Stomach (tissue), 19 donors: Measurements from ENCODE around the gene HMGA1. TPM values are rescaled to one million over a fixed set of nuclear protein-coding genes. Genes with fewer than 3 reads are reported as not detected.
A peak's percentile ranks its signal among the peaks of the same experiment; 100 is the strongest.

Experiments used
- DNase-seq, 2 donors: peaks; one replicate each; pipeline versions ENCODE4 v3.0.0 to v3.0.0-alpha.2; 2013 to 2019
- H3K27ac ChIP-seq, 5 donors: fragments of 200-600 bp in 4 of 5; sonication (generic) in 4 of 5; one replicate each; pipeline ENCODE4 v1.5.1; 2013 to 2019; ENCODE audit warnings: mild to moderate bottlenecking in 1 of 5, moderate library complexity in 1 of 5
- H3K27me3 ChIP-seq, 3 donors: fragments of 200-600 bp; sonication (generic); one replicate each; pipeline ENCODE4 v1.5.1; 2017 to 2019; ENCODE audit warnings: mixed run types in 1 of 3
- H3K36me3 ChIP-seq, 4 donors: fragments of 200-600 bp; sonication (generic); 1 replicate in 3 of 4; 2 replicates in 1 of 4; pipeline ENCODE4 v1.5.1; 2016 to 2019
- H3K4me1 ChIP-seq, 4 donors: fragments of 200-600 bp; sonication (generic); one replicate each; pipeline ENCODE4 v1.5.1; 2016 to 2019
- H3K4me3 ChIP-seq, 4 donors: fragments of 200-600 bp; sonication (generic) in 3 of 4; one replicate each; pipeline ENCODE4 v1.5.1; 2016 to 2019; ENCODE audit warnings: mild to moderate bottlenecking in 1 of 4
- H3K9me3 ChIP-seq, 4 donors: fragments of 200-600 bp; sonication (generic); one replicate each; pipeline ENCODE4 v1.5.1; 2016 to 2019
- EP300 ChIP-seq: sonication (generic); formaldehyde crosslinking; IDR thresholded peaks from one replicate; pipeline ENCODE4 v1.6.1; 2017; ENCODE audit warnings: antibody characterized with exemption
- POLR2A ChIP-seq, 4 donors: fragments of 450-650 bp; IDR thresholded peaks; one replicate each; pipeline ENCODE4 v1.6.1; 2016; ENCODE audit warnings: antibody characterized with exemption in 4 of 4, control low read depth in 2 of 4, mild to moderate bottlenecking in 1 of 4, moderate library complexity in 1 of 4
- POLR2AphosphoS5 ChIP-seq, 3 donors: sonication (generic); formaldehyde crosslinking; IDR thresholded peaks; one replicate each; pipeline ENCODE4 v1.6.1; 2016; ENCODE audit warnings: antibody characterized with exemption in 3 of 3
- WGBS, 5 donors: extraction: QIAGEN DNeasy Blood & Tissue Kit in 3 of 5; methylation state at CpG; one replicate each; pipeline versions ENCODE4 v1.1.5 to v1.1.7; 2013 to 2018; 5-methylcytosine and 5-hydroxymethylcytosine counted together
- intact Hi-C: fragments of 100-400 bp; cut with DNase I; formaldehyde crosslinking; loops from one replicate; pipeline ENCODE4 v1.15.1; 2023; ENCODE audit warnings: low total_unique reads
- long read RNA-seq, 10 donors: transcript quantifications; one replicate each; lab custom pipeline, GENCODE V29; 2026
- polyA plus RNA-seq, 3 donors: library from polyadenylated mRNA; stranded (reverse); fragments of 200-250 nt; gene quantifications; one replicate each; pipeline ENCODE4 v1.2.3, GENCODE V29; 2013
- total RNA-seq, 5 donors: library from RNA; depleted of rRNA; stranded (reverse); fragments of >200 nt; gene quantifications; one replicate each; pipeline versions ENCODE4 v1.1.0 to v1.2.3, GENCODE V29; 2014 to 2016
- TF ChIP-seq, protein P1 (sequence below), 7 experiments: fragments of 450-650 bp in 4 of 7; fragments of 200-600 bp in 3 of 7; sonication (generic) in 3 of 7; IDR thresholded peaks; one replicate each; pipeline ENCODE4 v1.5.1; 2016 to 2019; ENCODE audit warnings: antibody characterized with exemption in 7 of 7, control low read depth in 2 of 7, mild to moderate bottlenecking in 1 of 7
- donor health status: healthy with polysubstance abuse.
- donor health status: Bipolar disorder and iron deficiency.
- donor health status: healthy.

HMGA1 gene, protein sequence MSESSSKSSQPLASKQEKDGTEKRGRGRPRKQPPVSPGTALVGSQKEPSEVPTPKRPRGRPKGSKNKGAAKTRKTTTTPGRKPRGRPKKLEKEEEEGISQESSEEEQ
- total RNA-seq = 100 to 1,000 TPM in 1 of 5 donors, 10 to 100 TPM in 3, 1 to 10 TPM in 1; 9.3 to 106 (median 33.6) TPM
- polyA plus RNA-seq = 100 to 1,000 TPM in 1 of 3 donors, 10 to 100 TPM in 2; 91.4 to 114 (median 92.6) TPM
- long read RNA-seq, donor 1, transcript HMGA1-201 (6 exons, 1,920 nt) = major isoform, 18 of 82 reads
- long read RNA-seq, donor 1, transcript HMGA1-204 (6 exons, 1,887 nt) = minor isoform, 5 of 82 reads
- long read RNA-seq, donor 1, partial matches to known transcripts = 54 of 82 reads
- long read RNA-seq, donor 1, other reads (novel, unspliced or antisense) = 0 of 82 reads
- long read RNA-seq, donor 2, transcript HMGA1-201 (6 exons, 1,920 nt) = major isoform, 23 of 38 reads
- long read RNA-seq, donor 2, transcript HMGA1-204 (6 exons, 1,887 nt) = minor isoform, 11 of 38 reads
- long read RNA-seq, donor 2, partial matches to known transcripts = 0 of 38 reads
- long read RNA-seq, donor 2, other reads (novel, unspliced or antisense) = 0 of 38 reads
- long read RNA-seq, donor 3, transcript HMGA1-201 (6 exons, 1,920 nt) = major isoform, 31 of 137 reads
- long read RNA-seq, donor 3, transcript HMGA1-204 (6 exons, 1,887 nt) = minor isoform, 12 of 137 reads
- long read RNA-seq, donor 3, partial matches to known transcripts = 85 of 137 reads
- long read RNA-seq, donor 3, other reads (novel, unspliced or antisense) = 0 of 137 reads
- long read RNA-seq, donor 4, partial matches to known transcripts = 14 of 19 reads
- long read RNA-seq, donor 4, other reads (novel, unspliced or antisense) = 0 of 19 reads
- long read RNA-seq, donor 5, transcript HMGA1-205 (5 exons, 2,159 nt) = minor isoform, 5 of 66 reads
- long read RNA-seq, donor 5, transcript HMGA1-201 (6 exons, 1,920 nt) = major isoform, 32 of 66 reads
- long read RNA-seq, donor 5, transcript HMGA1-204 (6 exons, 1,887 nt) = minor isoform, 10 of 66 reads
- long read RNA-seq, donor 5, partial matches to known transcripts = 16 of 66 reads
- long read RNA-seq, donor 5, other reads (novel, unspliced or antisense) = 0 of 66 reads
- long read RNA-seq, donor 6, transcript HMGA1-205 (5 exons, 2,159 nt) = minor isoform, 8 of 127 reads
- long read RNA-seq, donor 6, transcript HMGA1-204 (6 exons, 1,887 nt) = minor isoform, 33 of 127 reads
- long read RNA-seq, donor 6, transcript HMGA1-201 (6 exons, 1,920 nt) = major isoform, 65 of 127 reads
- long read RNA-seq, donor 6, partial matches to known transcripts = 9 of 127 reads
- long read RNA-seq, donor 6, other reads (novel, unspliced or antisense) = 7 of 127 reads
- long read RNA-seq, donor 7, transcript HMGA1-201 (6 exons, 1,920 nt) = major isoform, 47 of 258 reads
- long read RNA-seq, donor 7, transcript HMGA1-205 (5 exons, 2,159 nt) = minor isoform, 13 of 258 reads
- long read RNA-seq, donor 7, transcript HMGA1-206 (5 exons, 716 nt) = minor isoform, 6 of 258 reads
- long read RNA-seq, donor 7, transcript HMGA1-204 (6 exons, 1,887 nt) = minor isoform, 19 of 258 reads
- long read RNA-seq, donor 7, partial matches to known transcripts = 173 of 258 reads
- long read RNA-seq, donor 7, other reads (novel, unspliced or antisense) = 0 of 258 reads
- long read RNA-seq, donor 8, transcript HMGA1-205 (5 exons, 2,159 nt) = minor isoform, 6 of 56 reads
- long read RNA-seq, donor 8, transcript HMGA1-204 (6 exons, 1,887 nt) = minor isoform, 19 of 56 reads
- long read RNA-seq, donor 8, transcript HMGA1-201 (6 exons, 1,920 nt) = major isoform, 31 of 56 reads
- long read RNA-seq, donor 8, partial matches to known transcripts = 0 of 56 reads
- long read RNA-seq, donor 8, other reads (novel, unspliced or antisense) = 0 of 56 reads
- long read RNA-seq, donor 9, transcript HMGA1-204 (6 exons, 1,887 nt) = minor isoform, 7 of 39 reads
- long read RNA-seq, donor 9, transcript HMGA1-201 (6 exons, 1,920 nt) = major isoform, 21 of 39 reads
- long read RNA-seq, donor 9, partial matches to known transcripts = 6 of 39 reads
- long read RNA-seq, donor 9, other reads (novel, unspliced or antisense) = 0 of 39 reads
- long read RNA-seq, donor 10, transcript HMGA1-204 (6 exons, 1,887 nt) = minor isoform, 8 of 28 reads
- long read RNA-seq, donor 10, transcript HMGA1-201 (6 exons, 1,920 nt) = major isoform, 17 of 28 reads
- long read RNA-seq, donor 10, partial matches to known transcripts = 0 of 28 reads
- long read RNA-seq, donor 10, other reads (novel, unspliced or antisense) = 0 of 28 reads

DNA sequence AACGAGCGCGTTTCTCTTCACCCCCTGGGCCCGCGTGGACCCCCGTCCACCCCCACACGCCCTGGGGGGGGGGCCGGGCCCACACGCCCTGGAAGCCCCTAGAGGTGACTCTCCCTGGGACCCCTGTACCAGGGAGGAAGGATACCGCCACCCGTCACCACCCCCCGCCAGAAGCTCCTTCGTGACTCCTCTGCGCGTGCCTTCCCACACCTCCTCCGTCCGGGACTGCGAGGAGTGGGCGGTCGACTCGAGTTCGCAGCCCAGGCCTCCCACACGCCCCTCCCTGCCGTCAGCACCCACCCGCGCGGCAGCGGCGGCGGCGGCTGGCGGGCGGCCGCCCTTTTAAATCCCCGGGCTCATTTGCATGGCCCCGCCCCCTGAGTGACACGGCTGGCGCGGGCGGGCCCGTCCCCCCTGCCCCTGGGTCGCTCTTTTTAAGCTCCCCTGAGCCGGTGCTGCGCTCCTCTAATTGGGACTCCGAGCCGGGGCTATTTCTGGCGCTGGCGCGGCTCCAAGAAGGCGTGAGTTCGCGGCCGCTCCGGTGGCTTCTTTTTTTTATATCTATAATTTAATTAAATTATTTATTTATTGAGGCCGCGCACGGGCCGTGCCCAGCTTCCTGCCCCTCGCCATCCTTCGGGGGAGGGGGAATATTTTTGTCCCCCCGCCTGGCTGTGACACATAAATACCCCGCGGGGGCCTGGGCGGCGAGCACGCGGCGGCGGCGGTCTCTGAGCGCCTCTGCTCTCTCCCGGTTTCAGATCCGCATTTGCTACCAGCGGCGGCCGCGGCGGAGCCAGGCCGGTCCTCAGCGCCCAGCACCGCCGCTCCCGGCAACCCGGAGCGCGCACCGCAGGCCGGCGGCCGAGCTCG is at the start of gene HMGA1:
Gene HMGA1 (plus strand): TSS at position 431 of the 873 bp plus-strand sequence. CDS start 3,908 bp downstream, outside the sequence.
- peak in 2 of 4 donors; percentile 56 to 90 for TF ChIP-seq POLR2A (IDR thresholded peaks at IDR 0.05)
- TF ChIP-seq EP300 = no peak
- TF ChIP-seq POLR2AphosphoS5 (IDR thresholded peaks at IDR 0.05) = peak; percentile 21 to 98 (median 94)
- TF ChIP-seq, protein P1, sequence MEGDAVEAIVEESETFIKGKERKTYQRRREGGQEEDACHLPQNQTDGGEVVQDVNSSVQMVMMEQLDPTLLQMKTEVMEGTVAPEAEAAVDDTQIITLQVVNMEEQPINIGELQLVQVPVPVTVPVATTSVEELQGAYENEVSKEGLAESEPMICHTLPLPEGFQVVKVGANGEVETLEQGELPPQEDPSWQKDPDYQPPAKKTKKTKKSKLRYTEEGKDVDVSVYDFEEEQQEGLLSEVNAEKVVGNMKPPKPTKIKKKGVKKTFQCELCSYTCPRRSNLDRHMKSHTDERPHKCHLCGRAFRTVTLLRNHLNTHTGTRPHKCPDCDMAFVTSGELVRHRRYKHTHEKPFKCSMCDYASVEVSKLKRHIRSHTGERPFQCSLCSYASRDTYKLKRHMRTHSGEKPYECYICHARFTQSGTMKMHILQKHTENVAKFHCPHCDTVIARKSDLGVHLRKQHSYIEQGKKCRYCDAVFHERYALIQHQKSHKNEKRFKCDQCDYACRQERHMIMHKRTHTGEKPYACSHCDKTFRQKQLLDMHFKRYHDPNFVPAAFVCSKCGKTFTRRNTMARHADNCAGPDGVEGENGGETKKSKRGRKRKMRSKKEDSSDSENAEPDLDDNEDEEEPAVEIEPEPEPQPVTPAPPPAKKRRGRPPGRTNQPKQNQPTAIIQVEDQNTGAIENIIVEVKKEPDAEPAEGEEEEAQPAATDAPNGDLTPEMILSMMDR (IDR thresholded peaks at IDR 0.05) = no peak
- no peaks in the 10 kb centered on the region for H3K9me3 ChIP-seq
- peaks cover 0 to 18% (median 14%) of the 10 kb centered on the region in 4 donors for H3K36me3 ChIP-seq
- intact Hi-C loops = no loop called here
- H3K27me3 ChIP-seq = no peaks in the 10 kb centered on the region
- WGBS, 5 donors = 0 to 2% (median 1%) methylated on average over 43 to 91 of the region's 91 CpGs
- peak within 1 kb of the TSS; percentile 89 to 94 (median 93) for H3K27ac ChIP-seq
- peaks cover 23 to 40% (median 30%) of the 10 kb centered on the region in 4 donors for H3K4me1 ChIP-seq
- peak; percentile 92 to 96 for DNase-seq
- H3K4me3 ChIP-seq = peak within 1 kb of the TSS; percentile 72 to 85 (median 75)

DNA sequence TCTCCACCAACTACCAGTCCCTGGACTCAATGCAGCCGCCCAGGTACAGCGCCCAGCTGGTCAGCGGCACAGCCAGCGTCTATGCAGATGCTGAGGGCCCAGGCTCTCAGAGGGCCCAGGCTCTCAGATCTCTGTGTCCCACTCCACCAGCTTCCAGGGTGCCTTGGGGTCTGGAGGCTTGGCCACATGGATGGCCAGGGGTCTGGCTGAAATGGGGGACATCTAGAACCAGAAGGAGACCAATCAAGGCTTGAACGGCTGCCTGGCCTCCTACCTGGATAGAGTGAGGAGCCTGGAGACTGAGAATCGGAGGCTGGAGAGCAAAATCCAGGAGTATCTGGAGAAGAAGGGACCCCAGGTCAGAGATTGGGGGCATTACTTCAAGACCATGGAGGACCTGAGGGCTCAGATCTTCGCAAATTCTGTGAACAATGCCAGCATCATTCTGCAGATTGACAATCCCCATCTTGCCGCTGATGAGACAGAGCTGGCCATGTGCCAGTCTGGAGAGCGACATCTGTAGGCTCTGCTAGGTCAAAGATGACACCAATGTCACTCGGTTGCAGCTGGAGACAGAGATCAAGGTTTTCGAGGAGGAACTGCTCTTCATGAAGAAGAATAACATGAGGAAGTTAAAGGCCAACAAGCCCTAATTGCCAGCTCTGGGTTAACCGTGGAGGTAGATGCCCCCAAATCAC is 46.7 kb upstream of the HMGA1 start:
- 84 to 91% (median 88%) methylated on average over 12 of the region's 12 CpGs for WGBS, 5 donors
- intact Hi-C loops = no loop called here
- DNase-seq = no peak
- no peaks in the 10 kb centered on the region for H3K4me1 ChIP-seq
- H3K27me3 ChIP-seq = no peaks in the 10 kb centered on the region
- TF ChIP-seq POLR2AphosphoS5 (IDR thresholded peaks at IDR 0.05) (no peak), EP300 (no peak), POLR2A (IDR thresholded peaks at IDR 0.05) (no peak)
- TF ChIP-seq, protein P1 (IDR thresholded peaks at IDR 0.05) = no peak
- H3K9me3 ChIP-seq = no peaks in the 10 kb centered on the region
- H3K4me3 ChIP-seq = no peak overlapping the region
- no peak overlapping the region for H3K27ac ChIP-seq
- no peaks in the 10 kb centered on the region for H3K36me3 ChIP-seq
